Measurements from ENCODE around the gene COQ8A.

DNA sequence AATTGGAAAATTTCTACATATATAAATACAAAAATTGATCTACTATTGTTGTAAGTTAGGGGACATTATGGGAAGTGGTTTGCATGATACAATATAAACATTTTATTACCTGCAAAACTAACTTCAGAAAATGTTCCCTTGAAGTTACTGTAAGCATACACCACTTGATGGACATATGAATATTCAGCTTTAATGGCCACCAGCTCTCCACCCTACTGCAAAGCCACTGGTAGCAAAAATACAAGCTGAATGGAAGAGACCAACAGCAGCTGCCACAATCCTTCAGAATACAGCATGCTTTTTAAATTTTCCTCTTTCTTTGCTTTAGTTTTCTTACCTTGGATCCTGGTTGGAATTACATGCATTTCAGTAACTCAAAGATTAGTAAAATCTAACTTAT lies 69.8 kb downstream of the COQ8A start:
- TF ChIP-seq, protein P1, sequence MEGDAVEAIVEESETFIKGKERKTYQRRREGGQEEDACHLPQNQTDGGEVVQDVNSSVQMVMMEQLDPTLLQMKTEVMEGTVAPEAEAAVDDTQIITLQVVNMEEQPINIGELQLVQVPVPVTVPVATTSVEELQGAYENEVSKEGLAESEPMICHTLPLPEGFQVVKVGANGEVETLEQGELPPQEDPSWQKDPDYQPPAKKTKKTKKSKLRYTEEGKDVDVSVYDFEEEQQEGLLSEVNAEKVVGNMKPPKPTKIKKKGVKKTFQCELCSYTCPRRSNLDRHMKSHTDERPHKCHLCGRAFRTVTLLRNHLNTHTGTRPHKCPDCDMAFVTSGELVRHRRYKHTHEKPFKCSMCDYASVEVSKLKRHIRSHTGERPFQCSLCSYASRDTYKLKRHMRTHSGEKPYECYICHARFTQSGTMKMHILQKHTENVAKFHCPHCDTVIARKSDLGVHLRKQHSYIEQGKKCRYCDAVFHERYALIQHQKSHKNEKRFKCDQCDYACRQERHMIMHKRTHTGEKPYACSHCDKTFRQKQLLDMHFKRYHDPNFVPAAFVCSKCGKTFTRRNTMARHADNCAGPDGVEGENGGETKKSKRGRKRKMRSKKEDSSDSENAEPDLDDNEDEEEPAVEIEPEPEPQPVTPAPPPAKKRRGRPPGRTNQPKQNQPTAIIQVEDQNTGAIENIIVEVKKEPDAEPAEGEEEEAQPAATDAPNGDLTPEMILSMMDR (IDR thresholded peaks at IDR 0.05): no peak
- no peak for TF ChIP-seq POLR2A (IDR thresholded peaks at IDR 0.05)

Measured in lower leg skin (tissue), 3 donors.